ENCODE measurements around the gene MYH11.

MYH11 gene

GRCh38 chr16:15782573-15783365 is 74.1 kb downstream of the MYH11 start:
- H3K36me3 ChIP-seq: no peaks in the 10 kb centered on the region
- H3K27ac ChIP-seq: no peak overlapping the region
- 0 out of 2 replicates have a peak, but pooled peaks have one; percentile 8 for TF ChIP-seq CTCF (IDR thresholded peaks at IDR 0.05; ENCODE audit: low read depth, low read length)
- DNase-seq: peak; percentile 26
- no peaks in the 10 kb centered on the region for H3K9me3 ChIP-seq (ENCODE audit: severe bottlenecking)
- no peak overlapping the region for H3K4me3 ChIP-seq (ENCODE audit: low read depth, low read length)
- H3K27me3 ChIP-seq (ENCODE audit: insufficient read depth, low read depth, severe bottlenecking): no peaks in the 10 kb centered on the region

GRCh38 chr16:15781650-15782049 is 75.2 kb downstream of the MYH11 start:
- TF ChIP-seq CTCF (IDR thresholded peaks at IDR 0.05; ENCODE audit: low read depth, low read length): no peak
- Histone ChIP-seq H3K9me3 (ENCODE audit: severe bottlenecking) (no peaks in the 10 kb centered on the region), H3K4me3 (ENCODE audit: low read depth, low read length) (no peak overlapping the region), H3K27ac (no peak overlapping the region), H3K27me3 (ENCODE audit: insufficient read depth, low read depth, severe bottlenecking) (no peaks in the 10 kb centered on the region), H3K36me3 (no peaks in the 10 kb centered on the region)
- no peak for DNase-seq

- DNase-seq: no peak
- no peak for TF ChIP-seq CTCF (IDR thresholded peaks at IDR 0.05; ENCODE audit: low read depth, low read length)
- Histone ChIP-seq H3K36me3 (no peaks in the 10 kb centered on the region), H3K9me3 (ENCODE audit: severe bottlenecking) (no peaks in the 10 kb centered on the region), H3K27ac (no peak overlapping the region), H3K4me3 (ENCODE audit: low read depth, low read length) (no peak overlapping the region), H3K27me3 (ENCODE audit: insufficient read depth, low read depth, severe bottlenecking) (no peaks in the 10 kb centered on the region)
Observed at GRCh38 chr16:15780805-15781204, 76.0 kb downstream of the MYH11 start.

- no peak for DNase-seq
- H3K36me3 ChIP-seq: no peaks in the 10 kb centered on the region
- H3K9me3 ChIP-seq (ENCODE audit: severe bottlenecking): no peaks in the 10 kb centered on the region
- TF ChIP-seq CTCF (IDR thresholded peaks at IDR 0.05; ENCODE audit: low read depth, low read length): no peak
- no peaks in the 10 kb centered on the region for H3K27me3 ChIP-seq (ENCODE audit: insufficient read depth, low read depth, severe bottlenecking)
- H3K4me3 ChIP-seq (ENCODE audit: low read depth, low read length): no peak overlapping the region
- H3K27ac ChIP-seq: no peak overlapping the region
Observed at GRCh38 chr16:15779664-15780351, 77.0 kb downstream of the MYH11 start.

- Histone ChIP-seq H3K36me3 (no peaks in the 10 kb centered on the region), H3K9me3 (ENCODE audit: severe bottlenecking) (no peaks in the 10 kb centered on the region), H3K27me3 (ENCODE audit: insufficient read depth, low read depth, severe bottlenecking) (no peaks in the 10 kb centered on the region), H3K27ac (no peak overlapping the region), H3K4me3 (ENCODE audit: low read depth, low read length) (no peak overlapping the region)
- TF ChIP-seq CTCF (IDR thresholded peaks at IDR 0.05; ENCODE audit: low read depth, low read length): no peak
- no peak for DNase-seq
Observed at GRCh38 chr16:15778999-15779614, 77.7 kb downstream of the MYH11 start.

All from WERI-Rb-1 (cell line).